ENCODE data around the gene SYT2.
"Not testable (repeated sequence)": the region's sequence is repeated elsewhere in the genome, so short reads cannot be mapped to it uniquely, and the experiment has no call there.

SYT2 gene

DNA sequence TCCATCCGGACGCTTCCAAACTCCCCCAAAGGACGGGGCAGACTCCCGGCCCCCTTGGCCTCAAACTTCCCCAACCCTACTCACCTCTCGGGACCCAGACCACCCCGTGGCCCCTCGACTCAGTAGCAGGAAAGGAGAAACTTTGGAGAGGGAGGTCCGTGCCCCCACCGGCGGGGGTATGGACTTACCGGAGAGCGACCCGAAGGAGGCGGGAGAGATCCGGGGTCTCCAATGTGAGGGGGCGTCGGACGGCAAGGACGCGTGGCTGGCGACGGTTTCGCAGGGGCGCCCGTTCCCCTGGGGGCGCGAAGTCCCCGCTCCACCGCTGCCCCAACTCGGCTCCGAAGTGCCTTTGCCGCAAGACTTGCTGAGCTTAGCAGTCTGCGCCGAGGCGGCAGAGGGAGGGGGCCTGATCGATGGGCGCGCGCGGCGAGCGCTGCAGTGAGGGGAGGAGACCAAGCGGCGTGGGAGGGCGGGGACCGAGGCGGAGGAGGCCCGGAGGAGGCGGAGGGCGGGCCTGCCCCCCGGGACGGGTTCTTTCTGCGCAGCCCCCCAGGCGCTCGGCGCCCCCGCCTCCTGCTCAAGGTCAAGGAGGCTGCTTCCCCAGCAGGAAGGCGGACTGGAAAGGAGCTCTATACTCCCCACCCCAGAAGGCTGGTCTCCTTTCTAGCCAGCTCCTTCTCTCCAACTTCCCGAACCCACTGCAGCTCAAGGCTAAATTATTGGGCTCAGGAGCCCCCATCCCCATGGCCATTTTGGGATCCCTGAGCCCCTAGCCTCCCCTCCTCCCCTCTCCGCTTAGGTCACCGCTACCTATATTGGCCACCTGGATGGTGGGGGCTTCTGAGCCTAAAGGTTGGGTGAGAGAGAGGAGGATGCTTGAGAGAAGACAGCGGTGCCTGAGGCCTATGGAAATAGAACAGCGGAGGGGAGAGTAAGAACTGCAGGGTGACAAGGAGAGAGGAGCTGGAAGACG, at the start of gene SYT2:
Gene SYT2, minus strand, starts transcription at position 385 of the 976 bp plus-strand sequence. CDS start 104,682 bp downstream, outside the sequence.
- DNase-seq (ENCODE audit: low read depth), result no peak

- no peak for DNase-seq (ENCODE audit: low read depth)
These were observed 46.1 kb upstream of the SYT2 start for GRCh38 chr1:202756391-202756790.

- DNase-seq (ENCODE audit: low read depth), result no peak
These were observed 44.0 kb upstream of the SYT2 start for GRCh38 chr1:202754293-202754692.

DNA sequence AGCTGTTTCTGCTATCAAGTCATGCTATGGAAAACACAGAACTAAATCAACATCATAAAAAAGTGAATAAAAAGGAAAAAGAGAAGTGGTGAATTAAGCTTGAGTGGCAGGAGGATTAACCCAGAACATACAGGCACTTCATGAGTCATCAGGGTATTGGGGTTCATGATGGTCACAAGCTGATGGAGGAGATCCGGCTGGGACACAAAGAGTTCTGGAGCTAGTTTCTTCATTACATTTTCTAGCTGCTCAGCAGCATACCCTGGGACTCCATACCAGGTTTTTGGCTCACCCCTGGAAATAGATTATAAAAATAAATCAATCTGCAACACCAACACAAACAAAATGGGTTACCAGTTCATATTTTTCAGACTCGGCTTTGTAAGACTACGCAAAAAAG, 42.5 kb upstream of the SYT2 start:
- no peak for DNase-seq (ENCODE audit: low read depth)

DNA sequence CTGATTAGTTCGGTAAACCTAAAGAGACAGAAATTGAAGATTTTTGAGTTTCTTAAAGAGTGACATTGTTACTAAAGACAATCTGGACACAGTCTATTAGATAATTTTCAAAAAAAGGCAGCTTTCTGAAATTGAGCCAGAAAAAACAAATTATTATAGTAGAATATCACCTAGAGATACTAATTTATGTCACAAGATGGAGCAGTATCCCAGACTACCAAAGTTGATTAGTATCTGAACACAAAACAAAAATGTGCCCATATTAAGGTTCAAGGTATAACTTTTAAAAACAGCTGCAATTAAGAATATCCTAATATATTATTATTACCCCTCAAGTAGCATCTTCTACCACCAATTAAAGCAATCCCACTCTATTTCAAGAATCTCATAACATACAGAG, 40.5 kb upstream of the SYT2 start:
- DNase-seq (ENCODE audit: low read depth), result no peak

- DNase-seq (ENCODE audit: low read depth), result no peak
These were observed 39.8 kb upstream of the SYT2 start for GRCh38 chr1:202750024-202750423.

- no peak for DNase-seq (ENCODE audit: low read depth)
These were observed 35.2 kb upstream of the SYT2 start for GRCh38 chr1:202745323-202745888.

GRCh38 chr1:202744770-202745169, 34.5 kb upstream of the SYT2 start:
- DNase-seq (ENCODE audit: low read depth), result not testable (repeated sequence)

DNA sequence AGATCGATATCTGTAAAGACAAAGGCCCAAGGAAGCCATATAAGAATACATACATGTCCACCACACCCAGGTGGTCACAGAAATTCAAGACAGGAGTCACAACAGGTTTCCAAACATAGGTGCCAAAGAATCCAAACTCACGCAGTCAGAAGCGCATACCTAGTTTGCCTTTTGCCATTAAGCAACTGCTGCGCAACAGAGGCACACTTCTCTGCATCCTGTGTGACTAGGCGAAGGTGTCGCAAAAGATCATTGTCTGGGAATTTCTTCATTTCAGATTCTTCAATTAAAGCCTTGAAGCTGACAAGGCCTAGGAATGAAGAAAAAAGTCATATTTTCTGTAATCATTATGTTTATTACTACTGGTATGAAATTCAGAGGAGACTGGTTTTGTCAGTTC, 32.2 kb upstream of the SYT2 start:
- no peak for DNase-seq (ENCODE audit: low read depth)

DNA sequence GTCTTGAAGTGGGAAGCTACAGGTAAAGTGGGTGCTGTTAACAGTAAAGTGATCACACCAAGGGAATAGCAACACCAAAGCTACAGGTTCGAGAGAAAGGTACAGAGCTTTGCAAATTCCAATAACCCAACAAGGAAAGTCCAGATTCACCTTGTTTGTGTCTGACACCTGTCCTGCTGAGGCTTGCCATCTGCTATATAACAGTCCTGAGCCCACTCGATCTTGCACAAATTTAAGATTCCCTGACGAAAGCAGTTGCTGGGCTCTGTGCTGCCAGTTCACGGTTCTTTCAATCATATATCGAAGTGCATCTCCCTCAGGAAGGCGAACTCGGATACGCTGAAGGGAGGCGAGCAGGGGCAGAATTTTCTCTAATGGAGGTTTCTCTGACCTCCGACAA, 23.0 kb upstream of the SYT2 start:
- DNase-seq (ENCODE audit: low read depth), result no peak

DNA sequence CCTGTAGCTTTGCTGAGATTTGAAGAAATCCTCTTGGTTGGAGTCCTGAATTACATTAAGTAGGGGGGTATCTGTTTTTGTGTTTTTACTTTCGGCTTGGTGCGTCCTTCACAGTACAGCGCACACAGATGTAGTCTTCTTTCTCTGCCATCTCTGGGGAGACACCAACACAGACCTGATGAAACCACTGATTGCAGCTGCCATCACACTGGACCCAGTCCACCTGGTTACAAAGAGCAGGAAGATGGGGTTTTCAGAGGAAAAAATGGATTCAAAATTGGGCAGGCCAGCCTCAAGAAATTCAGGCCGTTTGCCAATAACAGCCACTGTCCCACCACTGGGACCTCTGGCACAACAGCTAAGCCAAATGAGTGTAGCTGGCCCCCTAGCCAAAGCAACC, 18.7 kb upstream of the SYT2 start:
- DNase-seq (ENCODE audit: low read depth), result no peak

GRCh38 chr1:202725526-202725925, 15.3 kb upstream of the SYT2 start:
- DNase-seq (ENCODE audit: low read depth), result no peak

- DNase-seq (ENCODE audit: low read depth), result no peak
These were observed 13.5 kb upstream of the SYT2 start for GRCh38 chr1:202723708-202724107.

- DNase-seq (ENCODE audit: low read depth), result not testable (repeated sequence)
These were observed 12.8 kb upstream of the SYT2 start for GRCh38 chr1:202723046-202723445.

GRCh38 chr1:202716654-202717053, 6.4 kb upstream of the SYT2 start:
- no peak for DNase-seq (ENCODE audit: low read depth)

GRCh38 chr1:202714202-202714601, 3.9 kb upstream of the SYT2 start:
- DNase-seq (ENCODE audit: low read depth), result not testable (repeated sequence)

- no peak for DNase-seq (ENCODE audit: low read depth)
These were observed 2.9 kb upstream of the SYT2 start for GRCh38 chr1:202713110-202713509.

- no peak for DNase-seq (ENCODE audit: low read depth)
These were observed 1.8 kb upstream of the SYT2 start for GRCh38 chr1:202711949-202712635.

- no peak for DNase-seq (ENCODE audit: low read depth)
These were observed 795 bp downstream of the SYT2 start for GRCh38 chr1:202709276-202710041.

DNA sequence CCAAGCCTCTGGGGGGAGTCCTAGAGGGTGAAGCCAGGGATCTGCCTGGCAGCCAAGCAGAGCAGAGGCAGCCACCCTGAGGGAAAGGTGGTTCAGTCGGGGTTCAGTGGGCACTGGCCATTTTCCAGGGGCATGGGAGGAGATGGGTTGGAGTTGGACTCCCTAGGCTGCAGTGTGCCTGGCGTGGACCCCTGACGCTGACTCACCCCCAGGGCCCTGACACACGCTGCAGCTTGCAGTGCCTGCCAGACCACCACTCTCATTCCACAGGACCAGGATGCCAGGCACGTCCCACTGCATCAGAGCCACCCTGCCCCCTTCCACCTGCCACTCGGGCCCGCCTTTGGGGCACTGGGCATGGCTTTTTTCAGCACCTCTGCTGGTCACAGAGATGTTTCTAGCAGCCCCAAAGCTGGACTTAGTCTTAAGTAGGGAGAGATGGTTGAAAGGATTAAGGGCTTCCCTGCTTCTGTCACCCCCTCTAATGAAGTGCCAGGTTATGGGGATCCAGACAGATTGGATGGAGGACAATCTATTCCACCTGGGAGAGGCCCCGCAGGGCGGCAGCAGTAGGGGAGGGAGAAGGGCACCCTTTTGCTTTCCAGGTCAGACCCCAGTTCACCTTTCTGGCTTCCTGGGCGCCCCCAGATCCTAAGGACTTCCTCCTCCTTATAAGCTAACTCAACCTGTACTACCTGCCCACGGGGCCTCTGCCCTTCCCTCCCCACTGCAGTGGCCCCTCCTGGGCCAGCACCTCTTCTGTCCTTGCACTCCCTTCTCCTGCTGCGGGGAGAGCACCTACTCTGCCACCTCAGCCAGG, 1.6 kb downstream of the SYT2 start:
- no peak for DNase-seq (ENCODE audit: low read depth)

DNA sequence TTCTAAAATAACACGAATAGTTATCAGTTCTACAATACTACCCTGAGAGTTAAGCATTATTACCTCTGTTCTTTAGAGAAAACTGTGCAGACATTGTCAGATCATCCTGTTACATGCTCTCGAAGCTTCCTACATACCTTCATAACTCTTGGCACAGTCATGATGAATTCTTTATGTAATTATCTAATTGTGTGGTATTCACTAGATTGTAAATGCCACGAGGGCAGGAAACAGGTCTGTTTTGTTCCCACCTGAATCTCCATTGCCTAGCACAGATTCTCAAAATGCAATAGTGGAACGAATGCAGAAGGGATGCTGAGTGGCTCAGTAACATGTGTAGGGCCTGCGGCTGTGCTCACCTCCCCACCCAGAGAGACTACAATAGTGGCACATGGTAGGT, 3.4 kb downstream of the SYT2 start:
- DNase-seq (ENCODE audit: low read depth), result no peak
